Measurements from ENCODE around the gene ZNF605. TPM values are rescaled to one million over a fixed set of nuclear protein-coding genes. Genes with fewer than 3 reads are reported as not detected.

Gene ZNF605
- total and polyA plus RNA-seq, 9 of the 15 experiments (the other 6 are each of a cell fraction or from before 2014, with no cell fraction given) = 0.45 to 1.1 (median 0.68) TPM

DNA sequence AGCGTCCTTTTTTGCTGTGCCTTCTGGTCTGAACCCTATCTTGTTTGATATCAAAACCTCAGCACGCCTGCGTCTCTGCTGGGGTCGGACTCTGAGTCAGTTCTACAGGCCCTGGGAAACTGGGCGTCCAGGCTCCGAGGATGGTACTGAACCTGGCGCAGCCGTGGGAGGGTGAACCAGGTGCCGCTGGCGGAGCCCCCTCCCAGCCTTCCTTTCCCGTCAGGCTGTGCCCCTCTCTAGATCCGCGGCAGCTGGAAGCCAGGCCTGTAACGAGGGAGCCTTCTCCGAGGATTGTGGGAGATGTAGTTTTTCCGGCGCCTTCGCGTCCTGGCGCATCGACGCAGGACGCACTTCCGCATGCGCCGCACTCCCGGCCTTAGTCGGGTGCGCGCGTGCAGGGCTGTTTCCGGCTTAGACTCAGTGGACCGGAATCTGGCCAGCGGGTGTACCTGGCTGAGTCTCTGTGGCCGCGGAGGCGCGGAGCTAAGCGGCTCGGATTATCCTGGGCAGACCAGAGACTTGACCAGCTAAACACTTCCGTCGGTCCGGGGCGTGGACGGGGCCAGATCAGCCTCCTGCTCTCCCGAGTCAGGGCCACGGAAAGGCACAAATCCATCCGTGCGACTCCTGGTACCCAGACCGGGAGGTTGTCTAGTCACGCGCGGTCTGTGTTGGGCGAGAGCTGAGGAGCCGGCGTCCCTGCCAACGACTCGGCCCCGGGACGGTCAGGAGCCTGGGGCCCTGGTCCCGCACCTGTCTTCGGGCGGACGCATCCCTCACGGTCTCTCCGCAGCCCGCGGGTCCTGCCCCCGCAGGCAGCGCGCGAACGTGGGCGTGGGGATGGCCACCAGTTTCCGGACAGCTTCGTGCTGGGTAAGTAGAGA, 30.1 kb upstream of the ZNF605 start, which contains the start of gene ZNF26 (continued):
- TF ChIP-seq, protein P1, sequence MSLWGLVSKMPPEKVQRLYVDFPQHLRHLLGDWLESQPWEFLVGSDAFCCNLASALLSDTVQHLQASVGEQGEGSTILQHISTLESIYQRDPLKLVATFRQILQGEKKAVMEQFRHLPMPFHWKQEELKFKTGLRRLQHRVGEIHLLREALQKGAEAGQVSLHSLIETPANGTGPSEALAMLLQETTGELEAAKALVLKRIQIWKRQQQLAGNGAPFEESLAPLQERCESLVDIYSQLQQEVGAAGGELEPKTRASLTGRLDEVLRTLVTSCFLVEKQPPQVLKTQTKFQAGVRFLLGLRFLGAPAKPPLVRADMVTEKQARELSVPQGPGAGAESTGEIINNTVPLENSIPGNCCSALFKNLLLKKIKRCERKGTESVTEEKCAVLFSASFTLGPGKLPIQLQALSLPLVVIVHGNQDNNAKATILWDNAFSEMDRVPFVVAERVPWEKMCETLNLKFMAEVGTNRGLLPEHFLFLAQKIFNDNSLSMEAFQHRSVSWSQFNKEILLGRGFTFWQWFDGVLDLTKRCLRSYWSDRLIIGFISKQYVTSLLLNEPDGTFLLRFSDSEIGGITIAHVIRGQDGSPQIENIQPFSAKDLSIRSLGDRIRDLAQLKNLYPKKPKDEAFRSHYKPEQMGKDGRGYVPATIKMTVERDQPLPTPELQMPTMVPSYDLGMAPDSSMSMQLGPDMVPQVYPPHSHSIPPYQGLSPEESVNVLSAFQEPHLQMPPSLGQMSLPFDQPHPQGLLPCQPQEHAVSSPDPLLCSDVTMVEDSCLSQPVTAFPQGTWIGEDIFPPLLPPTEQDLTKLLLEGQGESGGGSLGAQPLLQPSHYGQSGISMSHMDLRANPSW (CRISPR knock-in tag; IDR thresholded peaks at IDR 0.05) = no peak
- no peak for TF ChIP-seq SMARCA5 (IDR thresholded peaks at IDR 0.05)
- TF ChIP-seq ZNF668 (CRISPR knock-in tag; IDR thresholded peaks at IDR 0.05) = no peak
- TF ChIP-seq, protein P2, sequence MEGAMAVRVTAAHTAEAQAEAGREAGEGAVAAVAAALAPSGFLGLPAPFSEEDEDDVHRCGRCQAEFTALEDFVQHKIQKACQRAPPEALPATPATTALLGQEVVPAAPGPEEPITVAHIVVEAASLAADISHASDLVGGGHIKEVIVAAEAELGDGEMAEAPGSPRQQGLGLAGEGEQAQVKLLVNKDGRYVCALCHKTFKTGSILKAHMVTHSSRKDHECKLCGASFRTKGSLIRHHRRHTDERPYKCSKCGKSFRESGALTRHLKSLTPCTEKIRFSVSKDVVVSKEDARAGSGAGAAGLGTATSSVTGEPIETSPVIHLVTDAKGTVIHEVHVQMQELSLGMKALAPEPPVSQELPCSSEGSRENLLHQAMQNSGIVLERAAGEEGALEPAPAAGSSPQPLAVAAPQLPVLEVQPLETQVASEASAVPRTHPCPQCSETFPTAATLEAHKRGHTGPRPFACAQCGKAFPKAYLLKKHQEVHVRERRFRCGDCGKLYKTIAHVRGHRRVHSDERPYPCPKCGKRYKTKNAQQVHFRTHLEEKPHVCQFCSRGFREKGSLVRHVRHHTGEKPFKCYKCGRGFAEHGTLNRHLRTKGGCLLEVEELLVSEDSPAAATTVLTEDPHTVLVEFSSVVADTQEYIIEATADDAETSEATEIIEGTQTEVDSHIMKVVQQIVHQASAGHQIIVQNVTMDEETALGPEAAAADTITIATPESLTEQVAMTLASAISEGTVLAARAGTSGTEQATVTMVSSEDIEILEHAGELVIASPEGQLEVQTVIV (CRISPR knock-in tag; IDR thresholded peaks at IDR 0.05; ENCODE audit: borderline replicate concordance) = no peak
- TF ChIP-seq EP400 (IDR thresholded peaks at IDR 0.05) = peak; percentile 92
- TF ChIP-seq, protein P3, sequence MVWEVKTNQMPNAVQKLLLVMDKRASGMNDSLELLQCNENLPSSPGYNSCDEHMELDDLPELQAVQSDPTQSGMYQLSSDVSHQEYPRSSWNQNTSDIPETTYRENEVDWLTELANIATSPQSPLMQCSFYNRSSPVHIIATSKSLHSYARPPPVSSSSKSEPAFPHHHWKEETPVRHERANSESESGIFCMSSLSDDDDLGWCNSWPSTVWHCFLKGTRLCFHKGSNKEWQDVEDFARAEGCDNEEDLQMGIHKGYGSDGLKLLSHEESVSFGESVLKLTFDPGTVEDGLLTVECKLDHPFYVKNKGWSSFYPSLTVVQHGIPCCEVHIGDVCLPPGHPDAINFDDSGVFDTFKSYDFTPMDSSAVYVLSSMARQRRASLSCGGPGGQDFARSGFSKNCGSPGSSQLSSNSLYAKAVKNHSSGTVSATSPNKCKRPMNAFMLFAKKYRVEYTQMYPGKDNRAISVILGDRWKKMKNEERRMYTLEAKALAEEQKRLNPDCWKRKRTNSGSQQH (CRISPR knock-in tag; IDR thresholded peaks at IDR 0.05) = no peak
- peak; percentile 76 for TF ChIP-seq TAF1 (IDR thresholded peaks at IDR 0.05; ENCODE audit: control insufficient read depth, extremely low read depth, insufficient read depth, low read length, severe bottlenecking)
- TF ChIP-seq NR1H2 (CRISPR knock-in tag; IDR thresholded peaks at IDR 0.05) = no peak
- TF ChIP-seq, protein P4, sequence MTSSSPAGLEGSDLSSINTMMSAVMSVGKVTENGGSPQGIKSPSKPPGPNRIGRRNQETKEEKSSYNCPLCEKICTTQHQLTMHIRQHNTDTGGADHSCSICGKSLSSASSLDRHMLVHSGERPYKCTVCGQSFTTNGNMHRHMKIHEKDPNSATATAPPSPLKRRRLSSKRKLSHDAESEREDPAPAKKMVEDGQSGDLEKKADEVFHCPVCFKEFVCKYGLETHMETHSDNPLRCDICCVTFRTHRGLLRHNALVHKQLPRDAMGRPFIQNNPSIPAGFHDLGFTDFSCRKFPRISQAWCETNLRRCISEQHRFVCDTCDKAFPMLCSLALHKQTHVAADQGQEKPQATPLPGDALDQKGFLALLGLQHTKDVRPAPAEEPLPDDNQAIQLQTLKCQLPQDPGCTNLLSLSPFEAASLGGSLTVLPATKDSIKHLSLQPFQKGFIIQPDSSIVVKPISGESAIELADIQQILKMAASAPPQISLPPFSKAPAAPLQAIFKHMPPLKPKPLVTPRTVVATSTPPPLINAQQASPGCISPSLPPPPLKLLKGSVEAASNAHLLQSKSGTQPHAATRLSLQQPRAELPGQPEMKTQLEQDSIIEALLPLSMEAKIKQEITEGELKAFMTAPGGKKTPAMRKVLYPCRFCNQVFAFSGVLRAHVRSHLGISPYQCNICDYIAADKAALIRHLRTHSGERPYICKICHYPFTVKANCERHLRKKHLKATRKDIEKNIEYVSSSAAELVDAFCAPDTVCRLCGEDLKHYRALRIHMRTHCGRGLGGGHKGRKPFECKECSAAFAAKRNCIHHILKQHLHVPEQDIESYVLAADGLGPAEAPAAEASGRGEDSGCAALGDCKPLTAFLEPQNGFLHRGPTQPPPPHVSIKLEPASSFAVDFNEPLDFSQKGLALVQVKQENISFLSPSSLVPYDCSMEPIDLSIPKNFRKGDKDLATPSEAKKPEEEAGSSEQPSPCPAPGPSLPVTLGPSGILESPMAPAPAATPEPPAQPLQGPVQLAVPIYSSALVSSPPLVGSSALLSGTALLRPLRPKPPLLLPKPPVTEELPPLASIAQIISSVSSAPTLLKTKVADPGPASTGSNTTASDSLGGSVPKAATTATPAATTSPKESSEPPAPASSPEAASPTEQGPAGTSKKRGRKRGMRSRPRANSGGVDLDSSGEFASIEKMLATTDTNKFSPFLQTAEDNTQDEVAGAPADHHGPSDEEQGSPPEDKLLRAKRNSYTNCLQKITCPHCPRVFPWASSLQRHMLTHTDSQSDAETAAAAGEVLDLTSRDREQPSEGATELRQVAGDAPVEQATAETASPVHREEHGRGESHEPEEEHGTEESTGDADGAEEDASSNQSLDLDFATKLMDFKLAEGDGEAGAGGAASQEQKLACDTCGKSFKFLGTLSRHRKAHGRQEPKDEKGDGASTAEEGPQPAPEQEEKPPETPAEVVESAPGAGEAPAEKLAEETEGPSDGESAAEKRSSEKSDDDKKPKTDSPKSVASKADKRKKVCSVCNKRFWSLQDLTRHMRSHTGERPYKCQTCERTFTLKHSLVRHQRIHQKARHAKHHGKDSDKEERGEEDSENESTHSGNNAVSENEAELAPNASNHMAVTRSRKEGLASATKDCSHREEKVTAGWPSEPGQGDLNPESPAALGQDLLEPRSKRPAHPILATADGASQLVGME (CRISPR knock-in tag; IDR thresholded peaks at IDR 0.05) = no peak
- TF ChIP-seq L3MBTL2 (IDR thresholded peaks at IDR 0.05) = peak; percentile 82
- TF ChIP-seq ZNF217 (CRISPR knock-in tag; IDR thresholded peaks at IDR 0.05) = no peak
